GM21723 (cell line): ENCODE data around the gene NRF1.

Experiments
- ATAC-seq: cut with Tn5 transposase; IDR thresholded peaks from one replicate; pipeline ENCODE4 v1.9.1; 2021; ENCODE audit warnings: mild to moderate bottlenecking, moderate library complexity; ENCODE audit not compliant: unreplicated experiment

The NRF1 gene

GRCh38 chr7:129798616-129799349 is 187.3 kb downstream of the NRF1 start:
- no peak for ATAC-seq

- ATAC-seq = no peak
Measured at GRCh38 chr7:129799350-129799955, 187.9 kb downstream of the NRF1 start.

GRCh38 chr7:129800901-129801300 is 189.4 kb downstream of the NRF1 start:
- ATAC-seq = no peak

- no peak for ATAC-seq
Measured at GRCh38 chr7:129801882-129802281, 190.4 kb downstream of the NRF1 start.

- no peak for ATAC-seq
Measured at GRCh38 chr7:129803546-129804081, 192.1 kb downstream of the NRF1 start.

- ATAC-seq = no peak
Measured at GRCh38 chr7:129804111-129804889, 192.8 kb downstream of the NRF1 start.

- ATAC-seq = no peak
Measured at GRCh38 chr7:129804890-129805719, 193.6 kb downstream of the NRF1 start.
